ENCODE results near the gene MCTP2. TPM values are rescaled to one million over a fixed set of nuclear protein-coding genes. Genes with fewer than 3 reads are reported as not detected.

MCTP2 gene
- total RNA-seq, 1 experiment from 2014 or later: 1.3 TPM

GRCh38 chr15:94494732-94495131, 263.4 kb downstream of the MCTP2 start:
- no peaks in the 10 kb centered on the region for H3K4me1 Mint-ChIP-seq
- no peak overlapping the region for H2BK15ac ChIP-seq (ENCODE audit: low read depth, low read length)
- no peak overlapping the region for H3K4me2 ChIP-seq (ENCODE audit: insufficient read depth, insufficient read length, low read length)
- H3K79me1 ChIP-seq (ENCODE audit: insufficient read depth, low read depth, low read length, poor library complexity, severe bottlenecking): no peaks in the 10 kb centered on the region
- no peaks in the 10 kb centered on the region for H3K27me3 Mint-ChIP-seq (ENCODE audit: low read depth)
- no peaks in the 10 kb centered on the region for H3K23me2 ChIP-seq (ENCODE audit: insufficient read length, low read depth, low read length, poor library complexity, severe bottlenecking)
- DNase-seq: no peak
- H4K8ac ChIP-seq (replicated peaks; ENCODE audit: insufficient read length, low read depth, low read length): no peak overlapping the region
- no peak overlapping the region for H3K23ac ChIP-seq (ENCODE audit: insufficient read length, low read depth, low read length)
- H3K9me3 Mint-ChIP-seq: peaks cover 0 to 10% of the 10 kb centered on the region in 2 experiments; a peak in 1 of 5 replicates
- no peak overlapping the region for H3K4me3 Mint-ChIP-seq
- H2BK20ac ChIP-seq (ENCODE audit: low read depth, low read length, poor library complexity, severe bottlenecking): no peak overlapping the region
- no peaks in the 10 kb centered on the region for H4K20me1 ChIP-seq (ENCODE audit: control insufficient read depth, insufficient read depth, insufficient read length)
- no peak overlapping the region for H3K27ac Mint-ChIP-seq
- H3K9ac ChIP-seq (ENCODE audit: extremely low read depth, insufficient read length, low read length): no peak overlapping the region
- H2BK120ac ChIP-seq (ENCODE audit: low read depth, low read length, poor library complexity, severe bottlenecking): no peak overlapping the region
- no peak overlapping the region for H3K27ac ChIP-seq (ENCODE audit: insufficient read length, low read depth, low read length)
- no peak overlapping the region for H2AK5ac ChIP-seq (ENCODE audit: insufficient read length, low read length)
- H3K14ac ChIP-seq (ENCODE audit: insufficient read depth, low read length): no peak overlapping the region
- no CpG with 5 or more reads among the region's 4 CpGs for WGBS (ENCODE audit: extremely low coverage, insufficient read length, low lambda C conversion rate)
- no peak overlapping the region for H3K4ac ChIP-seq (ENCODE audit: low read depth, low read length)
- no peak overlapping the region for H3K56ac ChIP-seq (ENCODE audit: insufficient read length, low read depth, low read length)
- no peaks in the 10 kb centered on the region for H3K4me1 ChIP-seq (ENCODE audit: insufficient read depth, low read length)
- H2BK5ac ChIP-seq (ENCODE audit: insufficient read length, low read length): no peak overlapping the region
- peaks cover 0 to 2% (median 0%) of the 10 kb centered on the region in 3 experiments; a peak in 4 of 7 replicates for H3K36me3 Mint-ChIP-seq (ENCODE audit: insufficient read depth in 1 of 3, low read depth in 3 of 3)
- no peak for TF ChIP-seq CTCF (conservative IDR thresholded peaks at IDR 0.05)
- H3K18ac ChIP-seq (ENCODE audit: insufficient read length, low read depth, low read length): no peak overlapping the region
- no peak overlapping the region for H4K5ac ChIP-seq (ENCODE audit: insufficient read length, low read depth, low read length)
- H2BK12ac ChIP-seq (ENCODE audit: insufficient read length, low read depth, low read length): no peak overlapping the region
- H3T11ph ChIP-seq (ENCODE audit: low read length): no peak overlapping the region
- H3K79me2 ChIP-seq (ENCODE audit: insufficient read depth, low read length): no peaks in the 10 kb centered on the region
- H4K91ac ChIP-seq (ENCODE audit: insufficient read length, low read depth, low read length): no peak overlapping the region
- H3K27me3 ChIP-seq (ENCODE audit: insufficient read depth, low read length): no peaks in the 10 kb centered on the region
- H3K9me3 ChIP-seq (ENCODE audit: control insufficient read depth, low read depth, low read length): no peaks in the 10 kb centered on the region
- H2AFZ ChIP-seq (ENCODE audit: low read length): no peak overlapping the region

Measured in H9 (cell line).